Activated naive CD8-positive, alpha-beta T cell treated with anti-CD3 and anti-CD28 coated beads for 36 hours (primary cell): ENCODE measurements around the gene NXF3. TPM values are rescaled to one million over a fixed set of nuclear protein-coding genes. Genes with fewer than 3 reads are reported as not detected.
A peak's percentile ranks its signal among the peaks of the same experiment; 100 is the strongest.
"Not testable (repeated sequence)": the region's sequence is repeated elsewhere in the genome, so short reads cannot be mapped to it uniquely, and the experiment has no call there.

Experiments used
- DNase-seq: peaks from one replicate; pipeline ENCODE4 v3.0.0; 2021
- H3K27ac Mint-ChIP-seq: one replicate; pipeline ENCODE4 v1.8.0; 2022; ENCODE audit warnings: mild to moderate bottlenecking, moderate library complexity, mixed read lengths
- H3K27me3 Mint-ChIP-seq: one replicate; pipeline ENCODE4 v1.8.0; 2022; ENCODE audit warnings: mild to moderate bottlenecking, mixed read lengths
- H3K36me3 Mint-ChIP-seq: one replicate; pipeline ENCODE4 v1.8.0; 2021; ENCODE audit warnings: mild to moderate bottlenecking, mixed read lengths
- H3K4me1 Mint-ChIP-seq: one replicate; pipeline ENCODE4 v1.8.0; 2021; ENCODE audit warnings: mixed read lengths
- H3K4me3 Mint-ChIP-seq: one replicate; pipeline ENCODE4 v1.8.0; 2022; ENCODE audit warnings: mild to moderate bottlenecking, moderate library complexity, mixed read lengths
- H3K9me3 Mint-ChIP-seq: one replicate; pipeline ENCODE4 v1.8.0; 2022; ENCODE audit warnings: mixed read lengths
- total RNA-seq, 2 experiments: library from RNA; stranded (reverse); gene quantifications; one replicate each; pipeline ENCODE4 v1.2.3, GENCODE V29; 2021

Gene NXF3
- total RNA-seq, 2 experiments from 2014 or later = not detected

DNA sequence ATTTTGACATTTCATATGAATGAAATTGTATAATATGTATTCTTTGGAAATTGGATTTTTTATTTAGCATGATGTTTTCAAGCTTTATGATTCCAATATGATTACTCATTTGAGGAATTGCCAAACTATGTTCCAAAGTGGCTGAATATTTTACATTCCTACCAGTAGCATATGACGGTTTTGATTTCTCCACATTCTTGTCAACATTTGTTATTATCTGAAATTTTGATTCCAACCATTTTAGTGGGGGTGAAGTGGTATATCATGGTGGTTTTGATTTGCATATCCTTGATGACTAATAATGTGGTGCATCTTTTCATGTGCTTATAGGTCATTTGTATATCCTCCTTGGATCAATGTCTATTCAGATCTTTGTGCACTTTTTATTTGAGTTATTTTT is 26.3 kb downstream of the NXF3 start:
- H3K4me1 Mint-ChIP-seq = peaks cover 3% of the 10 kb centered on the region
- H3K4me3 Mint-ChIP-seq = no peak overlapping the region
- DNase-seq = no peak
- H3K27me3 Mint-ChIP-seq = peaks cover 19% of the 10 kb centered on the region
- no peaks in the 10 kb centered on the region for H3K9me3 Mint-ChIP-seq
- H3K27ac Mint-ChIP-seq = no peak overlapping the region
- H3K36me3 Mint-ChIP-seq = no peaks in the 10 kb centered on the region

DNA sequence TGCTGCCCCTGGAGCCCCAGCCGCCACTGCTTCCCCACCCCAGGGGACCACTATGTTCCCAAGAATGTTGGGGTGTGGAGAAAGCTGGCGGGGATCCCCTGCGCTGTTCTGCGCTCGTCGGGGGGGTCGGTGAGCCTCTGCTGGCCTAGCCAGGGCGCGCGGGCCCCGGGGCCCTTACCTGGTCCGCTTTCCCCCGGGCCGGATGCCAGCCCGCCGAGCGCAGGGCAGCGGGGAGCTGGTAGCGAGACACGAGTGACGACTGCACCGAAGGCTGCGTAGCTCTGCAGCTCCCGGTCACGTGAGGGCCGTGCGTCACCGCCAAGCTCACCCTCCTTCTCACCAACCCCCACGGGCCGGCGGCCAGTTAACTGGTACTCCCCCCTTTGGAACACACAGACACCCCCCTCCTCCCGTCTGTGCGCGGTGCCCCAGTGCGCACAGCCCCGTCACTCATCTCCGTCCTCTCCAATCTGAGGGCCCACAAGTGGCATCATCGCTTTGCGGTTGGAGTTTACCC is 29.0 kb downstream of the NXF3 start, which contains the start of gene BEX1:
BEX1 (minus strand) TSS at position 254 of the 517 bp plus-strand sequence. CDS start 897 bp downstream, outside the sequence.
- Mint-ChIP-seq H3K36me3 (no peaks in the 10 kb centered on the region), H3K4me3 (peak within 1 kb of the TSS; percentile 52), H3K27ac (no peak within 1 kb of the TSS), H3K4me1 (peaks cover 3% of the 10 kb centered on the region), H3K27me3 (peaks cover 15% of the 10 kb centered on the region), H3K9me3 (no peaks in the 10 kb centered on the region)
- peak; percentile 14 for DNase-seq

DNA sequence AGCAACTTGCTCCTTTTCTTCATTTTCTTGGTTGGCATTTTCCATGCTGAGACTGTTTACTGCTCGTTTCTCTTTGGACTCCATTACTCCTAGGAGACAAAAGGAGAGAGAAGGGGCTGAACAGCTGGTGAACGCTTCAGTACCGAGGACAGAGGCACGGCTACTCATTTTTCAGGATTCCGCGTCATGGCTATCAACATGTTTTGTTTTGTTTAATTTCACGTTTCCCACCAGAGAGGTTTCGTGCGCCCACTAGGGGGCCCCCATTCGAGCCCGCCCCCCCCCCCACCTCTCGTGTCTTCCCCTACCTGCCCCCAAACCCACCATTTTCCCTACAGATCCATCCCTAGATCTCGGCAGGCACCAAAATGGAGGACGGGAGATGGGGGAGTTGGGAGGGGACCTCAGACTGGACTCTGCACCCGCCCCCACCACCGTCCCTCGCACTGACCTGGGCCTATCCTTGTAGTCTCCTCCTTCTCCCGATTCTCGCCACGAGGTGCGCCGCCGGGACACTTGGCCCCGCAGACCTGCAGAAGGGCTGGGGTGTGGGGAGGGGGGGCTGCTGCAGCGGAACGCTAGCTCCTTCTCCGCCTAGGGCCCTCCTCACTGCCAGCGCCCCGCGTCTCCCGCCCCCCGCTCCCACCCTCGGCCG is 29.6 kb downstream of the NXF3 start:
- Mint-ChIP-seq H3K9me3 (no peaks in the 10 kb centered on the region), H3K4me3 (peak overlapping the region; percentile 43), H3K27me3 (peaks cover 15% of the 10 kb centered on the region), H3K27ac (no peak overlapping the region), H3K36me3 (no peaks in the 10 kb centered on the region), H3K4me1 (peaks cover 3% of the 10 kb centered on the region)
- no peak for DNase-seq

DNA sequence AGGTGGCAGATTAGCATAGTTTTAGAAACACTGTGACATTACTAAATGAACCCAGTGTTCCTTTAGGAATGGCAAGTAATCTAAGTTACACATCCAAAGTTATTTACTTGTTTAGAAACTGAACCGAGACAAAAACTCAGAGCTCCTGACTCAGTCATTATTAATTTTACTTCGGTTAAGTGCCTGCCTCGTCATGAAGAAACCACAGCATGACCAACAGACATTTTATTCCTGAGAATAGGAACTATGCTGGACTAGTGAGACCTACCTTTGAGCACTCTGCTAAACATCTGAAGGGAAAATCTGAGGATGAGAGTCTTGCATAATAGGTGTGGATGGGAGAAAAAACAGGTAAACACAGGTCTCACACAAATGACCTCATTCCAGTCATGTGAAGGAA is 31.5 kb downstream of the NXF3 start:
- Mint-ChIP-seq H3K27ac (no peak overlapping the region), H3K4me1 (peaks cover 3% of the 10 kb centered on the region), H3K27me3 (peaks cover 11% of the 10 kb centered on the region), H3K36me3 (no peaks in the 10 kb centered on the region), H3K4me3 (no peak overlapping the region), H3K9me3 (no peaks in the 10 kb centered on the region)
- no peak for DNase-seq

DNA sequence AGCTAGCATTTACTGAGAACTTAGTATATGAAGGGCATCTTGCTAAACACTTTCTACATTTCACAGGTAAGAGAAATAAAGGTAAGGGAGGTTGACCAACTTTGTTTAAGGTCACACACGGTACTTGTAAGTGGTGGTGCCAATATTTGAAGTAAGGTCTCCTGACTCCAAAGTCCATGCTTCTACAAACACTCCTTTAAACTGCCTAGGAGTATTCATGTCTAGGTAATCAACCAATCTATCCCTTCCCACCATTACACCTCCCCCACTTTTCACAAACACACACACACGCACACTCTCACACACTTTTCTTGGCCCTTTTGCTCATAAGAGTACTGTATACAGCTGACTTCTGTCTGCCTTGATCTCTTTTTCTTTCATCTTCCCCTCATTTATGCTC is 36.0 kb downstream of the NXF3 start:
- no peaks in the 10 kb centered on the region for H3K36me3 Mint-ChIP-seq
- H3K9me3 Mint-ChIP-seq = no peaks in the 10 kb centered on the region
- peaks cover 11% of the 10 kb centered on the region for H3K27me3 Mint-ChIP-seq
- H3K4me3 Mint-ChIP-seq = no peak overlapping the region
- DNase-seq = no peak
- no peaks in the 10 kb centered on the region for H3K4me1 Mint-ChIP-seq
- H3K27ac Mint-ChIP-seq = no peak overlapping the region

DNA sequence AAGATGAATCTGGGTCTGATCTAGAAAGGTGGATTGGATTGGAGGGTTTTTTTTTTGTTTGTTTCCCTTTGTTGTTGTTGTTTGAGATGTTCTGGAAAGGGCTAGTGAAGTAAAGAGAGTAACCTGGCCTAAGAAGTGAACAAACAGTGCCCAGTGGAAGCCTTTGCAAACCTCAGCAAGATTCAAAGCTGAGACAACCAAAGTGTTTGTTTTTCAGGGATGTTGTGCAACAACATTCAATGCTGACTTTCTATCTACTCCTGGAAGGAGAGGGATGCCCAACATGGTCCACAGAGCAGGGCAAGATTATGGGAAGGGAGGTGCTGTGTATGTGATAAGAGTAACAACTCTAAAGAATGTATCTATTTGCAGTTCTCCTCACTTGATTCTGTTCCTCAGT is 40.3 kb downstream of the NXF3 start:
- Mint-ChIP-seq H3K4me1 (no peaks in the 10 kb centered on the region), H3K4me3 (no peak overlapping the region), H3K9me3 (no peaks in the 10 kb centered on the region), H3K27ac (no peak overlapping the region), H3K36me3 (no peaks in the 10 kb centered on the region), H3K27me3 (peaks cover 16% of the 10 kb centered on the region)
- DNase-seq = no peak

DNA sequence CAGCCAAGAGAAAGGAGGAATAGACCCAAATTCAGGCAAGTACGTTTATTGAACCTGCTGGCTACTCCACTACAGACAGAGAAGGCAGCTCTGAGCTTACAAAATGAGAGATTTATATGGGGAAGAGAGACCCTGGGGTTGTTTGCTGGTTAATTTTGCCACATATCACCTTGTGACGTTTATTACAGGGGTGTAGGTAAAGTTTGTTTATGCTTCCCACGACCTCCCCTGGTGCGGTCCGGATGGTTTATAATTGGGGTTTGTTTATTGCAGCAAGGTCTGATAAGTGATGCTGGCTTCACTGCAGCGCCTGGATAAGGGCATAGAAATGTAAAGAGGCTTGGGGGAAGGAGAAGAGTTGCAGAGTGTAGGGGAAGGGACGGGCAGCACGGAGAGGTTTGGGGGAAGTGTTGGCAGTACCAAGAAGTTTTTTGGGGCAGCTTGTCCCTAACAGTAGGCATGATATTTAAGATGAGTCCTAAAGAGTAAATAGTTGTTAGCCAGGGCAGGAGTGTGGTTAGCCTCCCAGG is 41.6 kb downstream of the NXF3 start:
- H3K4me3 Mint-ChIP-seq = no peak overlapping the region
- no peaks in the 10 kb centered on the region for H3K4me1 Mint-ChIP-seq
- DNase-seq = no peak
- H3K27ac Mint-ChIP-seq = no peak overlapping the region
- H3K27me3 Mint-ChIP-seq = peaks cover 20% of the 10 kb centered on the region
- peaks cover 3% of the 10 kb centered on the region for H3K9me3 Mint-ChIP-seq
- H3K36me3 Mint-ChIP-seq = no peaks in the 10 kb centered on the region

DNA sequence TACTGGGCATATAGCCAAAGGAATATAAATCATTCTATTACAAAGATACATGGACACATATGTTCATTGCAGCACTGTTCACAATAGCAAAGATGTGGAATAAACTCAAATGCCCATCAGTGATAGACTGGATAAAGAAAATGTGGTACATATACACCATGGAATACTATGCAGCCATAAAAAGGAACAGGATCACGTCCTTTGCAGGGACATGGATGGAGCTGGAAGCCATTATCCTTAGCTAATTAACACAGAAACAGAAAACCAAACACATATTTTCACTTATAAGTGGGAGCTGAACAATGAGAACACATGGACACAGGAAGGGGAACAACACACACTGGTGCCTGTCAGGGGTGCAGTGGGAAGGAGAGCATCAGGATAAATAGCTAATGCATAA is 59.6 kb downstream of the NXF3 start:
- not testable (repeated sequence) for H3K4me3 Mint-ChIP-seq, H3K9me3 Mint-ChIP-seq, H3K36me3 Mint-ChIP-seq, DNase-seq, H3K27me3 Mint-ChIP-seq, H3K27ac Mint-ChIP-seq, H3K4me1 Mint-ChIP-seq

Other genes starting within 250 kb of the NXF3 start
- gene RAB40AL, start 155.9 kb downstream of the NXF3 start, total RNA-seq = under 1 TPM in 1 of 2 experiments, not detected in 1; 0.21 TPM
- gene BEX1, start 29.0 kb downstream of the NXF3 start, total RNA-seq = 1 to 10 TPM in 1 of 2 experiments, under 1 TPM in 1; 0.84 to 1.8 TPM
- 10 to 100 TPM; 21.6 to 24.6 TPM for gene BEX4, start 122.0 kb upstream of the NXF3 start, total RNA-seq
- 10 to 100 TPM; 37.2 to 38.1 TPM for gene TCEAL8, start 162.0 kb upstream of the NXF3 start, total RNA-seq
- gene TCEAL5, start 183.6 kb upstream of the NXF3 start, total RNA-seq = not detected
- gene BEX2, start 217.8 kb upstream of the NXF3 start, total RNA-seq = 10 to 100 TPM; 17.6 to 18.1 TPM
- not detected for gene TCEAL7, start 237.1 kb upstream of the NXF3 start, total RNA-seq